PC-9 (cell line): ENCODE results near the gene SEMA6A. TPM values are rescaled to one million over a fixed set of nuclear protein-coding genes. Genes with fewer than 3 reads are reported as not detected.

Experiments used
- BruUV-seq: library from RNA; stranded (reverse); fragments of 400-500 nt; replicated peaks from 2 replicates; lab custom pipeline; 2021; lab: Mats Ljungman, UMichigan
- CTCF ChIA-PET: fragments of 300-600 bp; sonication (Branson Sonifier 250); formaldehyde crosslinking; loops from one replicate; lab custom pipeline; 2022; ENCODE audit warnings: antibody characterized with exemption; lab: Charles Lee
- POLR2A ChIA-PET: fragments of 300-600 bp; sonication (Branson Sonifier 250); formaldehyde crosslinking; loops from one replicate; lab custom pipeline; 2022; ENCODE audit warnings: antibody characterized with exemption; ENCODE audit not compliant: unreplicated experiment; lab: Charles Lee
- DNase-seq, 2 experiments: peaks; one replicate each; pipeline versions ENCODE4 v3.0.0 to v3.0.0-alpha.2; 2015 to 2022; ENCODE audit warnings: mixed read lengths in 1 of 2
- H2AFZ ChIP-seq: fragments of 200-600 bp; sonication (generic); 2 replicates; pipeline ENCODE4 v1.8.1; 2017; ENCODE audit warnings: antibody characterized with exemption
- H3F3A ChIP-seq: fragments of 200-600 bp; sonication (generic); 2 replicates; pipeline ENCODE4 v1.8.1; 2017; ENCODE audit warnings: antibody characterized with exemption, mild to moderate bottlenecking, low read depth; ENCODE audit not compliant: insufficient read depth
- H3K27ac ChIP-seq: fragments of 200-600 bp; sonication (generic); 2 replicates; pipeline ENCODE4 v1.6.1; 2016; ENCODE audit warnings: mixed run types
- H3K27me3 ChIP-seq: fragments of 200-600 bp; sonication (generic); 2 replicates; pipeline ENCODE4 v1.6.1; 2016; ENCODE audit warnings: low read depth, mixed run types; ENCODE audit not compliant: insufficient read depth
- H3K36me3 ChIP-seq: fragments of 200-600 bp; sonication (generic); 2 replicates; pipeline ENCODE4 v1.6.1; 2016; ENCODE audit warnings: low read depth, mixed run types
- H3K4me1 ChIP-seq: fragments of 200-600 bp; sonication (generic); replicated peaks from 2 replicates; pipeline ENCODE4 v1.6.1; 2016; ENCODE audit warnings: mixed run types; ENCODE audit not compliant: insufficient read depth
- H3K4me2 ChIP-seq: fragments of 200-600 bp; sonication (generic); 2 replicates; pipeline ENCODE4 v1.6.1; 2017; ENCODE audit warnings: mixed run types
- H3K4me3 ChIP-seq: fragments of 200-600 bp; sonication (generic); 2 replicates; pipeline ENCODE4 v1.6.1; 2016; ENCODE audit warnings: mixed run types
- H3K79me2 ChIP-seq: fragments of 200-600 bp; sonication (generic); 2 replicates; pipeline ENCODE4 v1.6.1; 2017; ENCODE audit warnings: low read depth, mixed run types
- H3K9me2 ChIP-seq: fragments of 200-600 bp; sonication (generic); 2 replicates; pipeline ENCODE4 v1.8.1; 2017; ENCODE audit warnings: mild to moderate bottlenecking; ENCODE audit not compliant: insufficient read depth
- H3K9me3 ChIP-seq: fragments of 200-600 bp; sonication (generic); 2 replicates; pipeline ENCODE4 v1.8.1; 2016; ENCODE audit warnings: low read depth; ENCODE audit not compliant: insufficient read depth
- H4K20me1 ChIP-seq: fragments of 200-600 bp; sonication (generic); 2 replicates; pipeline ENCODE4 v1.8.1; 2017; ENCODE audit not compliant: insufficient read depth
- CTCF ChIP-seq: fragments of 200-600 bp; sonication (generic); conservative IDR thresholded peaks from 2 replicates; pipeline ENCODE4 v1.6.1; 2017; ENCODE audit warnings: mixed run types, antibody characterized with exemption, mild to moderate bottlenecking, moderate library complexity
- EZH2 ChIP-seq: fragments of 200-600 bp; sonication (generic); IDR thresholded peaks from 2 replicates; pipeline ENCODE4 v1.8.0; 2017; ENCODE audit warnings: antibody characterized with exemption, low read depth
- intact Hi-C: fragments of 100-400 bp; cut with micrococcal nuclease; formaldehyde crosslinking; loops from one replicate; pipeline ENCODE4 v1.10.0; 2022; ENCODE audit not compliant: unreplicated experiment
- total RNA-seq: library from RNA; stranded (reverse); gene quantifications from 2 replicates; pipeline ENCODE4 v1.2.3, GENCODE V29; 2021

SEMA6A gene
- total RNA-seq, 1 experiment from 2014 or later = not detected

GRCh38 chr5:116604805-116605204 lies 30.2 kb upstream of the SEMA6A start:
- intact Hi-C loops = no loop called here
- no TSS peak for BruUV-seq
- H2AFZ ChIP-seq = no peak overlapping the region
- H3F3A ChIP-seq = no peaks in the 10 kb centered on the region
- no peak for DNase-seq
- TF ChIP-seq CTCF (no peak), EZH2 (no peak)
- H3K4me2 ChIP-seq = no peak overlapping the region
- no peaks in the 10 kb centered on the region for H4K20me1 ChIP-seq
- H3K9me3 ChIP-seq = no peaks in the 10 kb centered on the region
- no peaks in the 10 kb centered on the region for H3K9me2 ChIP-seq
- ChIA-PET POLR2A (no interaction called here), CTCF (no interaction called here)
- no peaks in the 10 kb centered on the region for H3K79me2 ChIP-seq
- no peak overlapping the region for H3K4me3 ChIP-seq
- H3K4me1 ChIP-seq = no peaks in the 10 kb centered on the region
- H3K36me3 ChIP-seq = no peaks in the 10 kb centered on the region
- no peak overlapping the region for H3K27ac ChIP-seq
- no peaks in the 10 kb centered on the region for H3K27me3 ChIP-seq

- no peaks in the 10 kb centered on the region for H3F3A ChIP-seq
- H2AFZ ChIP-seq = no peak overlapping the region
- no peaks in the 10 kb centered on the region for H3K9me3 ChIP-seq
- TF ChIP-seq EZH2 (no peak), CTCF (no peak)
- H3K4me3 ChIP-seq = no peak overlapping the region
- intact Hi-C loops = no loop called here
- H3K79me2 ChIP-seq = no peaks in the 10 kb centered on the region
- no peaks in the 10 kb centered on the region for H3K36me3 ChIP-seq
- no peak overlapping the region for H3K4me2 ChIP-seq
- H3K27me3 ChIP-seq = no peaks in the 10 kb centered on the region
- H3K9me2 ChIP-seq = no peaks in the 10 kb centered on the region
- ChIA-PET CTCF (no interaction called here), POLR2A (no interaction called here)
- no TSS peak for BruUV-seq
- no peak for DNase-seq
- H3K4me1 ChIP-seq = no peaks in the 10 kb centered on the region
- no peak overlapping the region for H3K27ac ChIP-seq
- H4K20me1 ChIP-seq = no peaks in the 10 kb centered on the region
Measured at GRCh38 chr5:116600876-116601275, 26.3 kb upstream of the SEMA6A start.

GRCh38 chr5:116598911-116599310 lies 24.3 kb upstream of the SEMA6A start:
- H3K4me2 ChIP-seq = no peak overlapping the region
- no peaks in the 10 kb centered on the region for H3K79me2 ChIP-seq
- no peaks in the 10 kb centered on the region for H4K20me1 ChIP-seq
- H3K36me3 ChIP-seq = no peaks in the 10 kb centered on the region
- BruUV-seq = no TSS peak
- H3K9me3 ChIP-seq = no peaks in the 10 kb centered on the region
- no peak overlapping the region for H3K27ac ChIP-seq
- DNase-seq = no peak
- intact Hi-C loops = no loop called here
- ChIA-PET POLR2A (no interaction called here), CTCF (interaction anchor here (0.6 kb wide), 1 partner anchor 12 kb away, joined by 3 read pairs; no protein-coding TSS in a partner anchor)
- no peaks in the 10 kb centered on the region for H3K27me3 ChIP-seq
- H3K4me3 ChIP-seq = no peak overlapping the region
- no peaks in the 10 kb centered on the region for H3F3A ChIP-seq
- no peaks in the 10 kb centered on the region for H3K9me2 ChIP-seq
- H3K4me1 ChIP-seq = no peaks in the 10 kb centered on the region
- H2AFZ ChIP-seq = no peak overlapping the region
- TF ChIP-seq EZH2 (no peak), CTCF (no peak)
